ENCODE results near the gene ZBTB44. TPM values are rescaled to one million over a fixed set of nuclear protein-coding genes. Genes with fewer than 3 reads are reported as not detected.

ZBTB44 gene
- total RNA-seq, 4 donors from 2014 or later = 48.8 to 72.3 (median 60.1) TPM

DNA sequence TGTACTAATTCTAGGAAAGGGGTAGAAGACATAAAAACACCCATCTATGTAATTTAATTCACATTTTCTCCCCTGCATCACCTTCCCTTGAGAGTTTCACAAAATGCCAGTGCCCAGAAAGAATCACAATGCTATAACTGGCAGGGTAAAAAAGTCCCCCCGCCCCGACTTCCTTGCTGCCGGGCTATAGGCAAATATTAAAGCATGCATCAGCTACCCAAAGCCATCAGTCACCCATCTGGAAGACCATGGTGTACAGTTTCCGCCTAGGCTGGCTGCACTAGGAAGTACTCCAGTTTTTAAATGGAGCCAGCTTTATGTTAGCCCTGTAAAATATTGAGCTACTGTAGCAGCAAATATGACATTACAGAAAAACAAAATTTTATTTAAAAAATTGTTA lies 87.3 kb downstream of the ZBTB44 start:
- H3K36me3 ChIP-seq = peaks cover 0 to 15% of the 10 kb centered on the region in 2 donors
- no peak for TF ChIP-seq POLR2A (IDR thresholded peaks at IDR 0.05)
- no peak overlapping the region for H3K4me3 ChIP-seq
- ATAC-seq = no peak
- no peaks in the 10 kb centered on the region for H3K27me3 ChIP-seq
- H3K4me1 ChIP-seq = no peaks in the 10 kb centered on the region
- H3K27ac ChIP-seq = no peak overlapping the region
- 83 to 100% methylated on average over 1 to 4 of the region's 4 CpGs for WGBS, 2 donors (ENCODE audit: low coverage in 1 of 2)
- H3K9me3 ChIP-seq = no peaks in the 10 kb centered on the region

DNA sequence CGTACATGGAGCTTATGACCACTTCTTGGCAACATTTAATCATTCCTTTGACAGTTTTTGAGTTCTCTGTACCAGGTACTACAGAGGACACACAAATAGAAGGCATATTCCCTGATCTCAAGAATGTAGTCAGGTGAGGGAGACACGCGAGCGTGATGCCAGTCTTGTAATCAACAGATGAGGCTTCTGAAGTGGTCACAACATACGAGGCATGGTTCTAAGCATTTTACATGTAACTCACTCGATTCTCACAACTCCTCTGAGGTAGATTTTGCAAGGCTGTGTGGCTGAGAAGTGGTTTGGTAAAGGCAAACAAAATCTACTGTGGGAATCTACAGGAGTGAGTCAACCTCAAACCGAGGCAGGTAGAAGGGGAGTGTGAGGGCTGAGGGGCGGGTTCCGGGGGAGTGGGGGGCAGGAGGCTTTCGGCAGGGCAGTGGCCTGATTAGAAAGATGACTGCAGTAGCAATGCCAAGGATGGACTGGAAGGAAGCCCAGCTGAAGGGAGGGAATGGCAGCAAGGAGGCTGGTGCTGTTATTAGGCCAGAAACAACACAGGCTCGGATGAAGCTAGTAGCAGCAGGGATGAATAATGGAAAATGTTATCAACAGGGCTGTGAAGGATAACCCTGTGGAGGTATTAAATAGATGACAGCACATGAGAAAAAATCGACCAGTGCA lies 91.3 kb downstream of the ZBTB44 start:
- H3K9me3 ChIP-seq = no peaks in the 10 kb centered on the region
- 65 to 66% methylated on average over 8 to 10 of the region's 12 CpGs for WGBS, 2 donors (ENCODE audit: low coverage in 1 of 2)
- H3K36me3 ChIP-seq = peaks cover 0 to 9% of the 10 kb centered on the region in 2 donors
- H3K4me3 ChIP-seq = no peak overlapping the region
- no peak overlapping the region for H3K27ac ChIP-seq
- no peaks in the 10 kb centered on the region for H3K27me3 ChIP-seq
- no peak for TF ChIP-seq EP300 (IDR thresholded peaks at IDR 0.05)
- TF ChIP-seq POLR2A (IDR thresholded peaks at IDR 0.05) = no peak
- no peak for TF ChIP-seq POLR2AphosphoS5 (IDR thresholded peaks at IDR 0.05)
- TF ChIP-seq, protein P1, sequence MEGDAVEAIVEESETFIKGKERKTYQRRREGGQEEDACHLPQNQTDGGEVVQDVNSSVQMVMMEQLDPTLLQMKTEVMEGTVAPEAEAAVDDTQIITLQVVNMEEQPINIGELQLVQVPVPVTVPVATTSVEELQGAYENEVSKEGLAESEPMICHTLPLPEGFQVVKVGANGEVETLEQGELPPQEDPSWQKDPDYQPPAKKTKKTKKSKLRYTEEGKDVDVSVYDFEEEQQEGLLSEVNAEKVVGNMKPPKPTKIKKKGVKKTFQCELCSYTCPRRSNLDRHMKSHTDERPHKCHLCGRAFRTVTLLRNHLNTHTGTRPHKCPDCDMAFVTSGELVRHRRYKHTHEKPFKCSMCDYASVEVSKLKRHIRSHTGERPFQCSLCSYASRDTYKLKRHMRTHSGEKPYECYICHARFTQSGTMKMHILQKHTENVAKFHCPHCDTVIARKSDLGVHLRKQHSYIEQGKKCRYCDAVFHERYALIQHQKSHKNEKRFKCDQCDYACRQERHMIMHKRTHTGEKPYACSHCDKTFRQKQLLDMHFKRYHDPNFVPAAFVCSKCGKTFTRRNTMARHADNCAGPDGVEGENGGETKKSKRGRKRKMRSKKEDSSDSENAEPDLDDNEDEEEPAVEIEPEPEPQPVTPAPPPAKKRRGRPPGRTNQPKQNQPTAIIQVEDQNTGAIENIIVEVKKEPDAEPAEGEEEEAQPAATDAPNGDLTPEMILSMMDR (IDR thresholded peaks at IDR 0.05) = no peak
- H3K4me1 ChIP-seq = no peaks in the 10 kb centered on the region
- no peak for ATAC-seq

DNA sequence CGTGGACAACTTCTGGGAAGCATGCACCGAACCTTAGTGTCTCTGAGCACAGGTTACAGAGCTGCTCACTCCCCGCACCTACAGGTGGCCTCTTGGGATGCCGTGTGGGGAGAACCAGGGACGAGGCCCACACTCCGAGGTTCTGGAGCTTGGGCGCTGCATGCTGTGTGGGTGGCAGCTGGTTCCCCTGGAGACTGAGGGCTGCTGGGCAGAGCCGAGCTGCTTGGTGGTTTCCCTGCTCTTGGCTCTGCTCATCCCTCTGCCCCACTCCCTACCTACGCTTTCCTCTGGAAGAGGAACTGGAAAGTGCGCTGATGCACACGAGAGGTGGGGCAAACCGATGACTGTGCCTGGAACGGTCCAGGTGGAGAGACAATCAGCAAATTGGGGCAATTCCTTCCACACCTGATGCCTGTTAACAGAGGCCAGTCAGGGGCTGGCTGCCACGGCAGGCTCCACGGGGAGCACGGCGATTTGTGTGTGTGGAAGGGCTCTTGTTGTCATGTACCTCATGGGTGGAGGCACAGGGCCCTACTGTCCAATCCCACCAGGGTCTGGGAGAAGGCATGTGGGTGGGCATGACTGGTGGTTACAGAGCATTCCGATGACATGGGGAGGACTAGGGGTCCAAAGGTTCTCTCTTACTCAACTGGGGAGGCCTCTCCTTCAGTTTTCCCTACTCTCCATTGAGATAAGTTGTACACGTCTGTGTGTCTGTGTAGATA lies 94.2 kb downstream of the ZBTB44 start:
- Histone ChIP-seq H3K9me3 (no peaks in the 10 kb centered on the region), H3K36me3 (peaks cover 0 to 8% of the 10 kb centered on the region in 2 donors), H3K4me3 (no peak overlapping the region), H3K27me3 (peaks cover 4% of the 10 kb centered on the region), H3K27ac (no peak overlapping the region), H3K4me1 (no peaks in the 10 kb centered on the region)
- no peak for ATAC-seq
- TF ChIP-seq POLR2AphosphoS5 (IDR thresholded peaks at IDR 0.05) (no peak), EP300 (IDR thresholded peaks at IDR 0.05) (no peak), POLR2A (IDR thresholded peaks at IDR 0.05) (no peak)
- TF ChIP-seq, protein P1 (IDR thresholded peaks at IDR 0.05) = no peak
- 50 to 90% methylated on average over 2 to 5 of the region's 19 CpGs for WGBS, 2 donors (ENCODE audit: low coverage in 1 of 2)

DNA sequence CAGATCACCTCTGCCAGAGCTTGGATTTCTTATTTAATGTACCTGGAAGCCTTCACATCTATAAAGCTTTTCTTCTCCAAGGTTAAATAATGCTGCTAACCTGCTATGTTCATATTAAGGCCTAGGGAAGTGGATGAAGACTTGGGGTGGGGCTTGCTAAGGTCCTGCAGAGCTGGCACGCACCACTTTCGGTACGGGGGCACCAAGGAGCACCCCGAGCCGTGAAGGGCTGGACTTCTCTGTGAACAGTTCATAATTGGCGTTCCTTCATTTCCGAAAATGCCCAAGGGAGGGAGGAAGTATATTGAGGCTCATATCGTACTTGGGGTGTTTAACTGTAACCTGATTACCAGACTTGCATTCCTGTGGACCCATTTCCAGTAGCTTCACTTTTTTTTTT lies 95.6 kb downstream of the ZBTB44 start:
- H3K36me3 ChIP-seq = peaks cover 0 to under 1% of the 10 kb centered on the region in 2 donors

DNA sequence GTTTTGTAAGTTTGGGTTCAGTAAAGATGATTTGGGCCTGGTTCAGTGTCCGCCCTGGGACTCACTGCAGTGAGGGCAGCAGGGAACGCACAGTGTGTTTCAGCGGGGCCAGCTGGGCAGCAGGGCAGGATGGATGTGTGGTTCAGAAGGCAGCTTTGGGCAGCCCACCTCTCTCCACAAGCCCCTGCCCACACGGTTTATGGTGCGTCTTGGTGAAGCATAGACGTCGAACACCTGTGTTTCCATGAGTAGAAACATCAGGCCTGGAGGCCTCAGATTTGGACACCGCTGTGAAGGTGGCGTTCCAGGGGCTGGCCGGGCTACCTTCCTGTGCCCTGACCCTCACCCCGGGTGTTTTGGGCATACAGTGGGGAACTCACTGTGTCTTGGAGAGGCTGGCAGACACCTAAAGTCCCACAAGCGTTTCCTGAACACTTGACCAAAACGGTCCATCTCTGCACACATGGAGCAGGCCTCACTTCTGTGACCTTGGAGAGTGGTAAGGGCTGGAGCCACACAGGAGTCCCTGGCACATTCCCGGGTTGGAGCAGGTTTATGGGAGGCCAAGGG lies 96.1 kb downstream of the ZBTB44 start:
- ATAC-seq = no peak
- H3K36me3 ChIP-seq = no peaks in the 10 kb centered on the region
- WGBS, 2 donors (ENCODE audit: low coverage in 1 of 2) = 92 to 100% methylated on average over 1 to 2 of the region's 14 CpGs
- no peak overlapping the region for H3K27ac ChIP-seq
- peaks cover 4% of the 10 kb centered on the region for H3K27me3 ChIP-seq
- H3K4me3 ChIP-seq = no peak overlapping the region
- H3K9me3 ChIP-seq = no peaks in the 10 kb centered on the region
- TF ChIP-seq EP300 (IDR thresholded peaks at IDR 0.05) (no peak), POLR2A (IDR thresholded peaks at IDR 0.05) (no peak), POLR2AphosphoS5 (IDR thresholded peaks at IDR 0.05) (no peak)
- TF ChIP-seq, protein P1 (IDR thresholded peaks at IDR 0.05) = no peak
- no peaks in the 10 kb centered on the region for H3K4me1 ChIP-seq

More for the DNA sequence above, 95.6 kb downstream of the ZBTB44 start:
- ATAC-seq = no peak
- WGBS, 2 donors (ENCODE audit: low coverage in 1 of 2) = 92% methylated on average over 8 of the region's 8 CpGs; no CpG with 5 or more reads in 1 of the 2 donors
- peaks cover 4% of the 10 kb centered on the region for H3K27me3 ChIP-seq
- H3K9me3 ChIP-seq = no peaks in the 10 kb centered on the region
- no peak overlapping the region for H3K27ac ChIP-seq
- TF ChIP-seq, protein P1 (IDR thresholded peaks at IDR 0.05) = no peak
- no peak for TF ChIP-seq POLR2A (IDR thresholded peaks at IDR 0.05)
- no peak for TF ChIP-seq POLR2AphosphoS5 (IDR thresholded peaks at IDR 0.05)
- TF ChIP-seq EP300 (IDR thresholded peaks at IDR 0.05) = no peak
- H3K4me1 ChIP-seq = no peaks in the 10 kb centered on the region
- H3K4me3 ChIP-seq = no peak overlapping the region
